HG03521 (cell line): ENCODE measurements around the gene BEGAIN.

ENCODE experiments used
- ATAC-seq: cut with Tn5 transposase; IDR thresholded peaks from one replicate; pipeline ENCODE4 v1.9.1; 2021; ENCODE audit warnings: mild to moderate bottlenecking, moderate library complexity; ENCODE audit not compliant: unreplicated experiment

BEGAIN gene

GRCh38 chr14:100570726-100571454 is 16.3 kb downstream of the BEGAIN start:
- no peak for ATAC-seq

- ATAC-seq = no peak
Measured at GRCh38 chr14:100569734-100570286, 17.4 kb downstream of the BEGAIN start.

DNA sequence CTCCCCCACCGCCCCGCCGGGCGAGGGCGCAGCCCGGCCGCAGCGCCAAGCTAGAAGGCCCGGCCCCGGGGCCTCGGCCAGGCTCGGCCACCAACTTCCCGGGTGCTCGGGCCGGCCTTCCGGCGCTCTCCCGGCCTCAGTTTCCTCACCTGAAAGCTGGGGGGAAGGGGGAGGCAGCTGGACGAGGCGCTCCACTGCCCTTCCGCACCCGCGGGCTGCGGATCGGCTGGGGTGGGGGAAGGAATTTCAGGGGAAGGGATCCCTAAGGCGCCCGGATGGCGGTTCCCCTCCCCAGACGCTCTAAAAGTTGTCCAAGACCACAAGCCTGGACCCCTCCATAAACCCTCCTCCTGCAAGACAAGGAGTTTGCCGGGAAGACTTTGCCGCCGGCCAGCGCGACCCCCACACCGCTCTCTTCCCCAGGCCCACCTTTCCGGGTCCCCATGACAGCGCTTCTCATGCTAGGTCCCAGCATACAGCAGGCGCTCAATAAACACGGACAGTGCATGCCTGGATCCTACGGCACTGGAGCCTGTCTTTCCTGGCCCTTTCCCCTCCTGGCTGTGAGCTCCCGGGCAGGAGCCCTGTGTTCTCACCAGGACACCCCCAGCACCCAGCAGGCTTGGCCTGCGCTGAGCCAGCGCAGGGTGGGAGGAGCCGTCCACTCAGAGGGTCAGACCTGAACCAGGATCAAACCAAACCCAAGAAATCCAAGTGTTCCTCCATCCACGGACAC is 18.1 kb downstream of the BEGAIN start:
- no peak for ATAC-seq

- no peak for ATAC-seq
Measured at GRCh38 chr14:100568164-100568997, 18.8 kb downstream of the BEGAIN start.

GRCh38 chr14:100567877-100568163 is 19.4 kb downstream of the BEGAIN start:
- no peak for ATAC-seq

- no peak for ATAC-seq
Measured at GRCh38 chr14:100567009-100567876, 20.0 kb downstream of the BEGAIN start.

GRCh38 chr14:100566586-100566985 is 20.6 kb downstream of the BEGAIN start:
- ATAC-seq = no peak

GRCh38 chr14:100566119-100566518 is 21.1 kb downstream of the BEGAIN start:
- no peak for ATAC-seq

DNA sequence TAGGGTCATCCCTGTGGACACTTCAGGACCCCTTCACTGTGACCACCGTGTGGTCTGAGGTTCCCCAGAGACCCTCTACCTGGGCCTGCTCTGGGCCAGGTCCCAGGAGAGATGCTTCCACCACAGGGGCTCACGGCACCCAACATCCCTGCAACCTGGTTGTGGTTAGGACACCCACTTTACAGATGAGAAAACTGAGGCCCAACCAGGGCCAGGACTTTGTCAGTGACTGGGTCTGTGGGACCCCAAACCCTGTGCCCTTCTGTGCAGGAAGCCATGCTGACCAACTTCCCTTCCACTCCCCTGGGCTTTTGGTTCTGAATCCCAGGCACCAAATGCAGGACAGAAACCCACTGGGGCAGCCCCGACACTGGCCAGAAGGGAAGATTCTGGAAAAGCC is 21.6 kb downstream of the BEGAIN start:
- ATAC-seq = no peak

GRCh38 chr14:100564512-100564911 is 22.7 kb downstream of the BEGAIN start:
- ATAC-seq = no peak

GRCh38 chr14:100562751-100563150 is 24.5 kb downstream of the BEGAIN start:
- no peak for ATAC-seq

DNA sequence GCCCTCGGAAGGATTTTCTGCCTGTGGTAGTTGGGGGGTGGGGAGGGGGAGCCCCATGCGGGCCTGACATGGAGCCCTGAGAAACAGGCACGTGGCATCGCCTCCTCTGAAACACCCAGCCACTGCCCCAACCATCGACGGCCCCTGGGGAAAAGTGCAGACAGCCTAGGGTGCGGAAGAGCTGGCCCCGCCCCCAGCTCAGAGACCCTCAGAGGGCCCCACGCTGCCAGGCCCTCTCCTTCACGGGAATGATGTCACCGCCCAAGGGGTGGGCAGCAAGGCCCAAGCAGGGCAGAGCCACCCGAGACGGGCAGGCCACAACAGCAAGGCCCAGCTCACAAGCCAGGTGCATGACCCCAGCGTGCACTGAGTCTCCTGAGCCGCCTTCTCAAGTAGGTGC is 26.2 kb downstream of the BEGAIN start:
- ATAC-seq = no peak

GRCh38 chr14:100560471-100560870 is 26.7 kb downstream of the BEGAIN start:
- no peak for ATAC-seq

GRCh38 chr14:100559455-100559854 is 27.8 kb downstream of the BEGAIN start:
- ATAC-seq = no peak

- no peak for ATAC-seq
Measured at GRCh38 chr14:100558966-100559365, 28.3 kb downstream of the BEGAIN start.

- no peak for ATAC-seq
Measured at GRCh38 chr14:100558226-100558625, 29.0 kb downstream of the BEGAIN start.

- no peak for ATAC-seq
Measured at GRCh38 chr14:100557658-100558057, 29.6 kb downstream of the BEGAIN start.

- ATAC-seq = no peak
Measured at GRCh38 chr14:100556936-100557505, 30.2 kb downstream of the BEGAIN start.

- ATAC-seq = no peak
Measured at GRCh38 chr14:100556140-100556475, 31.1 kb downstream of the BEGAIN start.

DNA sequence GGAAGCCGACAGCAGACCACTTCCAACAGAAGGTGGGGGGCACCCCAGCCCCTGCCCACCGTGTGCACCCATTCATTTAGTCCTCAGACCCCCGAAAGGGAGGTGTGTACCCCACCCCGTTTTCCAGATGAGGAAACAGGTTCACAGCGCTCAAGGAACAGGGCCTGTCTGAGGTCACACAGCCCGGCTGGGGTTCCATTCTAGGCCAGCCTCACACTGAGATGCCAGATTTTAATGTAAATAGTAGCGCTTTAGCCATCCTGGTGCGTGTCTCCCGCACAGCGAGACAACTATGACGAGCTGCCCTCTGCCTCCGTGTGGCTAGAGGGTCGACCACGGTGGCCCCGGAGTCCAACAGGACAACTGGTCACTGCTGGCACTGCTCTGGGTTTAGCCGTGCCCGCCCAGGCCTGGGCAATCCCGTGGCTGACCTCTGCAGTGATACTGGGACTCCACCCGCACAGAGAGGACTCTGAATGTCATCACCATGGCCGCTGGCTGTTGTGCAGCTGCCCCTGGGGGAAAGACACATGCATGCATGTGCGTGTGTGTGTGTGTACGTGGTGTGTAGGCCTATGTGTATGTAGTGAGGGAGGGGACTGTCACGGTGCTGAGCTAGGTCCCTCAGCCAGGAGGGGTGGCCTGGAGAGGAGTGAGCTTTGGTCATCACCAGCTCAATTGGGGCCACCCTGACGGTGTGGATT is 31.6 kb downstream of the BEGAIN start:
- no peak for ATAC-seq
